Stimulated activated CD4-positive, alpha-beta T cell treated with anti-CD3 and anti-CD28 coated beads, Interleukin-4, amount 100 ng/mL, for 24 hours (primary cell): ENCODE measurements around the gene TMOD1.

Experiments used
- DNase-seq: peaks from one replicate; pipeline ENCODE4 v3.0.0-alpha.2; 2020

The TMOD1 gene

DNA sequence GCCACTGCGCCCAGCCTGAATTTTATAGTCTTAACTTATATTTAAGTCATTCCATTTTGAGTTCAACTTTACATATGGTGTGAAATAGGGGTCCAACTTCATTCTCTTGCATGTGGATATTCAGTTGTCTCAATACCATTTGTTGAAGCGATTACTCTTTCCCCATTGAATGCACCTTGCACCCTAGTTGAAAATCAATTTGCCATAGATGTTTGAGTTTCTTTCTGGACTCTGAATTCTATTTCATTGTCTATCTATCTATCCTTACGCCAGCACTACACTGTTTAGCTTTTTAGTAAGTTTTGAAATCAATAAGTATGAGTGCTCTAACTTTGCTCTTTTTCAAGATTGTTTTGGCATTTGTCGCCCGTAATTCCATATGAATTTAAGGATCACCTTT, 49.8 kb downstream of the TMOD1 start:
- DNase-seq: no peak

DNA sequence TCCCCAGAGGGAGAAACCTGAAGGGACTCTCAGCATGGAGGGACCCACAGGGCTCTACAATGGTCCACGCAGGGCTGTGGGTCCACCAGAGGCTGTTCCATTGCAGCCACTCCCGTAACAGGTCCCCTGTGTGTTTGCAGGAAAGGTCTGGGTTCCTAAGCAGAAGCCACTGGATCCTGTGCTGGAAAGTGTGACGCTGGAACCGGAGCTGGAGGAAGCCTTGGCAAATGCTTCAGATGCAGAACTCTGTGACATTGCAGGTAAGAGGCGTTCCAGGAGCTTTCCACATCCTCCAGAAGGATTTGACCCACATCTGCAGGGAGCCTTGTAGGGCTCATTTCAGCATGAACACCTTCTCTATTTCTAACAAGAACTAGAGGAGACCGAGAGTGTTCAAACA, 51.7 kb downstream of the TMOD1 start:
- no peak for DNase-seq

GRCh38 chr9:97553841-97554240, 52.4 kb downstream of the TMOD1 start:
- DNase-seq: no peak

- no peak for DNase-seq
Observed at GRCh38 chr9:97554566-97555075, 53.2 kb downstream of the TMOD1 start.

DNA sequence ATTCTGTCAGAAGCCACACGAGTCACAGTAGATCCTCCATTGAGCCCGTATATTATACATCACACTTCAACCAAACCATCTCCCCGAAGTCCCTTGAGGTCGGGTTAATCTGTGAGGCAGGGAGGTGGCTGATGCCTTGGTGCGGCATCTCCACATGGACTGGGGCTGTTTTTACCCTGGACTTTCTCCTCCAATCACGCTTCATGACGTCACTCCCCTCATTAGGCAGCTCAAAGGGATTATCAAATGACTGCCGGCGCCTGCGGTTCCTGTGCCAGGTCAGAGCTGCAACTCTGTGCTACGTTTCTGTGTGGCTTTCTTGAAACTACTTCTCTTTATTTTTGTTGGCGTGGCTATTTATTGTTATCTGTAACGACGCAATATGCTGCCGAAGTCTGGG, 53.7 kb downstream of the TMOD1 start:
- DNase-seq: no peak

DNA sequence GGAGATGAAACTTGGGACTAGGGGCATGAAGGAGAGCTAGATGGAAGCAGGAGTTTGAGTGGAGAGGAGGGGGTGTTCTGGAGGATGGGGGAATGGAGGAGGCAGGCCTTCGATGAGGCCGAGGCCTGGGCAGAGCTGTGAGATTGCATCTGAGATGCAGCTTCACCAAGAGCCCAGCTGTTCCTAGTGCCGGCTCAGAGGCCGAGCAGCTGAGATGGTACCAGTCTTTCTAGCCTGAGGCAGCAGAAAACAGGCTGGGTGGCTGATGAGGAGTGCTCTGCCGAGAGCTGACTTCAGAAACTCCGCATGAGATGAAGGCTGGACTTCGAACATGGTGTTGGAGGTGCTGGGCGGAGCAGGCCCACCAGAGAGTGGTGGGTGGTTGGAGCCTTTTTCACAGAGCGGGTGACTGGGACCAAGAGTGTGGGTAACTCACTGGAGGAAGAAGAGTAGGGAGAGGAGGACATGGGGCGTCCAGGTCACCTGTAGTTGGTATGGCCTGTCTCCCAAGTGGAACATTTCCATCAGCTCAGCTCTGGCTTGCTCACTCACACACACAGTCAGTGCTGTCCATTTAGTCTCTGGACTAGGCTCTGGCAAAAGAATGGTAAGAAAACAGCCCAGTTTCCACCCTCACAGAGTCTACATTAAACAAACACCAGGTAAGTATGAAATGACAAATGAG, 54.7 kb downstream of the TMOD1 start:
- no peak for DNase-seq

- no peak for DNase-seq
Observed at GRCh38 chr9:97556721-97557605, 55.5 kb downstream of the TMOD1 start.

- no peak for DNase-seq
Observed at GRCh38 chr9:97557606-97558095, 56.2 kb downstream of the TMOD1 start.

GRCh38 chr9:97558701-97559101, 57.2 kb downstream of the TMOD1 start:
- no peak for DNase-seq

DNA sequence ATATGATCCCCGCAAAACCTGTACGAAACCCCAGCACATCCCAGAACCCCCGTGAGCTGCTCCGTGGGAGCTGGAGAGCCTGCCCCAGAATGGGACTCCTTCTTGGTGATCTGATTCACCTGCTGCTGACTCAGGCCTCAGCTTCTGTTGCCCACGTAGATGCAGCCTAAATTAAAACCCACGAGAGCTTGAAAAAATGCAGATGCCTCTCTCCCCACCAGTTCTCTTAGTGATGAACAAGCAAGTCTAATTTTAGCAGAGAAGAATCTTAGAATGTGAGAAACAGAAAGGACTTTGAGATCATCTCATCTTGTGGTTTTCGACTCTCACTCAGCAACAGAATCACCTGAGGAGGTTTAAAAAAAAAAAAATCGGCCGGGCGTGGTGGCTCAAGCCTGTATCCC, 57.6 kb downstream of the TMOD1 start:
- DNase-seq: no peak

GRCh38 chr9:97560154-97560553, 58.7 kb downstream of the TMOD1 start:
- DNase-seq: no peak

DNA sequence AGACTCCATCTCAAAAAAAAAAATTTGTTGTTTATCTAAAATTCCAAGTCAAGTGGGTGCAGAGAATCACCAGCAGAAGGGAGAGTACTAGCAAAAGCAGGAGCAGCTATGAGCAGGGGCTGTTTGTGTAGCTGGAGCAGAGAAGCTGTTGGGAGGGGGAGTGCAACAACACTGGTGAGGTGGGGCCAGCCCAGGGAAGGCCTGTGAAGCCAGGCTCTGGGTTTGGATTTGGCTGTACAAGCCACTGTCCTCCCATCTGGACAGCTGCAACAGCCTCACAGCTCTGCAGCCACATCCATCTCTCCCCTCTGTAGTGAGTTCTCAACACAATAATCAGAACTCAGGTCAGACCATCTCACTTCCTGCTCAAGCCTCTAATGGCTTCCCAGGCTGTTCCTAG, 59.4 kb downstream of the TMOD1 start:
- DNase-seq: no peak

DNA sequence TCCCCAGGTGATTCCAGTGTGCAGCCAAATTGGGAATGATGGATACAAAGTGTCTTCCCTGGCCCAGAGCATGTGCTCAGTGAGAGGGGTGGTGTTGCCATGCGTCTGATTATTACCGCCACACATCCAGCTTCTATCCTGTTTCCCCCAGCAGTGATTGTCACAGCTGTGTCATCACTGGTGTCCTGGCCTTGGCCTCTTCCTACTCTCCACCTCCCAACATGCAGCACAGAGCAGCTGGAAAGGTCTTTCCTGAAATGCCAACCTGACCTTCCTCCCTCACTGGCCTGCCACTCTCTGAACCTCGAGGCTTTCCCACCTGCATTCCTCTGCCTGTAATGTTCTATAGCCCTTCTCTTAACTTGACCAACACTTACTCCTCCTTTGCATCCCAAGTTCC, 60.0 kb downstream of the TMOD1 start:
- no peak for DNase-seq

DNA sequence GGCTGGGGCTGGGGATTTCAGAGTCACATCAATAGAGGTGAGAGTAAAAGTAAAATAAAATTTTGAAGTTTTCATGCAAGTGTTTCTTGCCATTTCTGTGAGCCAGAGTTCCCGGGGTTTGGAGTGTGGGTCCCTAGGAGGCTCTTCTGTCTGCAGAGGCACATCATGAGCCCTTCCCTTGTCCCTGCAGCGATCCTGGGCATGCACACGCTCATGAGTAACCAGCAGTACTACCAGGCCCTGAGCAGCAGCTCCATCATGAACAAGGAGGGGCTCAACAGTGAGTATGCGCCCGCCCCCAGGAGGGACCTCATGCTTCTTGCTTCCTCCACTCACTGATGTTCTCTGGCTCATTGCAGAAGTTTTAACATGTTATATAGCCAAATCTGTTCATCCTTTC, 61.1 kb downstream of the TMOD1 start:
- no peak for DNase-seq

GRCh38 chr9:97563458-97564135, 62.1 kb downstream of the TMOD1 start:
- DNase-seq: no peak

- no peak for DNase-seq
Observed at GRCh38 chr9:97564291-97565175, 63.1 kb downstream of the TMOD1 start.

GRCh38 chr9:97565262-97565661, 63.8 kb downstream of the TMOD1 start:
- no peak for DNase-seq

GRCh38 chr9:97567182-97567893, 65.9 kb downstream of the TMOD1 start:
- no peak for DNase-seq

DNA sequence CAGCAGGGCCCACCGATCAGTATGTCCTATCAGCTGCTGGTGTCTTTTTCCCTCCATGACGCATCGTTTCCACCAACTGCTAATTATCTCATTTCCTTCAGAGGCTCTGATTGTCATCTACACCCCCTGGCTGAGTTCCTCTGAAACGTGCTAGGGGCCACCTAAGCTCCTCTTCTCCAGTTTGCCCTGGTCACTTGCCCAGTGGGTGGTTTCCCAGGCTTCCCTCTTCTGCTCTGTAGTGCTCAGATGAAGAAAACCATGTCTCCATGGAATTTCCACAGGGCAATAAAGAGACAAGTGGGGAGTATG, 66.4 kb downstream of the TMOD1 start:
- DNase-seq: no peak

- DNase-seq: no peak
Observed at GRCh38 chr9:97568461-97569275, 67.2 kb downstream of the TMOD1 start.

- no peak for DNase-seq
Observed at GRCh38 chr9:97570899-97571298, 69.4 kb downstream of the TMOD1 start.
